Measurements from ENCODE around the gene ECE2.
A peak's percentile ranks its signal among the peaks of the same experiment; 100 is the strongest.

ECE2 gene

GRCh38 chr3:184325715-184326369 lies 50.0 kb downstream of the ECE2 start:
- Histone ChIP-seq H3K36me3 (ENCODE audit: control insufficient read depth, insufficient read depth, low read length) (peaks cover 65% of the 10 kb centered on the region), H3K9ac (ENCODE audit: low read length) (no peak overlapping the region), H3K27me3 (ENCODE audit: control insufficient read depth, insufficient read depth, low read length) (no peaks in the 10 kb centered on the region), H3K4me1 (ENCODE audit: control insufficient read depth, insufficient read depth, low read length) (peaks cover under 1% of the 10 kb centered on the region), H3K9me3 (ENCODE audit: control insufficient read depth, low read length) (no peaks in the 10 kb centered on the region), H3K4me3 (ENCODE audit: low read length) (no peak overlapping the region)

- no peaks in the 10 kb centered on the region for H3K9me3 ChIP-seq (ENCODE audit: control insufficient read depth, low read length)
- H3K4me1 ChIP-seq (ENCODE audit: control insufficient read depth, insufficient read depth, low read length): no peaks in the 10 kb centered on the region
- H3K36me3 ChIP-seq (ENCODE audit: control insufficient read depth, insufficient read depth, low read length): peaks cover 64% of the 10 kb centered on the region
Observed at GRCh38 chr3:184327171-184327570, 51.3 kb downstream of the ECE2 start.

GRCh38 chr3:184328516-184328915 lies 52.7 kb downstream of the ECE2 start:
- Histone ChIP-seq H3K4me1 (ENCODE audit: control insufficient read depth, insufficient read depth, low read length) (no peaks in the 10 kb centered on the region), H3K4me3 (ENCODE audit: low read length) (no peak overlapping the region), H3K9me3 (ENCODE audit: control insufficient read depth, low read length) (no peaks in the 10 kb centered on the region), H3K9ac (ENCODE audit: low read length) (no peak overlapping the region), H3K36me3 (ENCODE audit: control insufficient read depth, insufficient read depth, low read length) (peaks cover 51% of the 10 kb centered on the region), H3K27me3 (ENCODE audit: control insufficient read depth, insufficient read depth, low read length) (no peaks in the 10 kb centered on the region)

More at GRCh38 chr3:184327171-184327570, 51.3 kb downstream of the ECE2 start:
- no peak overlapping the region for H3K9ac ChIP-seq (ENCODE audit: low read length)
- H3K4me3 ChIP-seq (ENCODE audit: low read length): no peak overlapping the region
- no peaks in the 10 kb centered on the region for H3K27me3 ChIP-seq (ENCODE audit: control insufficient read depth, insufficient read depth, low read length)

GRCh38 chr3:184332370-184333090 lies 56.7 kb downstream of the ECE2 start:
- Histone ChIP-seq H3K36me3 (ENCODE audit: control insufficient read depth, insufficient read depth, low read length) (peaks cover 34% of the 10 kb centered on the region), H3K9ac (ENCODE audit: low read length) (no peak overlapping the region), H3K27me3 (ENCODE audit: control insufficient read depth, insufficient read depth, low read length) (no peaks in the 10 kb centered on the region), H3K4me3 (ENCODE audit: low read length) (no peak overlapping the region), H3K9me3 (ENCODE audit: control insufficient read depth, low read length) (no peaks in the 10 kb centered on the region), H3K4me1 (ENCODE audit: control insufficient read depth, insufficient read depth, low read length) (peaks cover 16% of the 10 kb centered on the region)

- Histone ChIP-seq H3K4me1 (ENCODE audit: control insufficient read depth, insufficient read depth, low read length) (peaks cover 19% of the 10 kb centered on the region), H3K4me3 (ENCODE audit: low read length) (no peak overlapping the region), H3K36me3 (ENCODE audit: control insufficient read depth, insufficient read depth, low read length) (peaks cover 28% of the 10 kb centered on the region), H3K27me3 (ENCODE audit: control insufficient read depth, insufficient read depth, low read length) (no peaks in the 10 kb centered on the region), H3K9ac (ENCODE audit: low read length) (no peak overlapping the region), H3K9me3 (ENCODE audit: control insufficient read depth, low read length) (no peaks in the 10 kb centered on the region)
Observed at GRCh38 chr3:184333190-184333589, 57.4 kb downstream of the ECE2 start.

- Histone ChIP-seq H3K9me3 (ENCODE audit: control insufficient read depth, low read length) (no peaks in the 10 kb centered on the region), H3K4me1 (ENCODE audit: control insufficient read depth, insufficient read depth, low read length) (peaks cover 22% of the 10 kb centered on the region), H3K4me3 (ENCODE audit: low read length) (no peak overlapping the region), H3K9ac (ENCODE audit: low read length) (no peak overlapping the region), H3K27me3 (ENCODE audit: control insufficient read depth, insufficient read depth, low read length) (no peaks in the 10 kb centered on the region), H3K36me3 (ENCODE audit: control insufficient read depth, insufficient read depth, low read length) (peaks cover 23% of the 10 kb centered on the region)
Observed at GRCh38 chr3:184333700-184334099, 57.9 kb downstream of the ECE2 start.

GRCh38 chr3:184334470-184335158 lies 58.8 kb downstream of the ECE2 start:
- Histone ChIP-seq H3K27me3 (ENCODE audit: control insufficient read depth, insufficient read depth, low read length) (no peaks in the 10 kb centered on the region), H3K36me3 (ENCODE audit: control insufficient read depth, insufficient read depth, low read length) (peaks cover 19% of the 10 kb centered on the region), H3K4me3 (ENCODE audit: low read length) (no peak overlapping the region), H3K9ac (ENCODE audit: low read length) (no peak overlapping the region), H3K9me3 (ENCODE audit: control insufficient read depth, low read length) (no peaks in the 10 kb centered on the region), H3K4me1 (ENCODE audit: control insufficient read depth, insufficient read depth, low read length) (peaks cover 22% of the 10 kb centered on the region)

GRCh38 chr3:184335291-184335660 lies 59.5 kb downstream of the ECE2 start:
- Histone ChIP-seq H3K27me3 (ENCODE audit: control insufficient read depth, insufficient read depth, low read length) (no peaks in the 10 kb centered on the region), H3K9me3 (ENCODE audit: control insufficient read depth, low read length) (no peaks in the 10 kb centered on the region), H3K4me3 (ENCODE audit: low read length) (peak overlapping the region; percentile 48), H3K36me3 (ENCODE audit: control insufficient read depth, insufficient read depth, low read length) (peaks cover 19% of the 10 kb centered on the region), H3K9ac (ENCODE audit: low read length) (peak overlapping the region; percentile 71), H3K4me1 (ENCODE audit: control insufficient read depth, insufficient read depth, low read length) (peaks cover 22% of the 10 kb centered on the region)

GRCh38 chr3:184335661-184336546 lies 60.1 kb downstream of the ECE2 start:
- H3K4me1 ChIP-seq (ENCODE audit: control insufficient read depth, insufficient read depth, low read length): peaks cover 27% of the 10 kb centered on the region
- peak overlapping the region; percentile 48 for H3K4me3 ChIP-seq (ENCODE audit: low read length)

GRCh38 chr3:184336547-184337398 lies 61.0 kb downstream of the ECE2 start:
- Histone ChIP-seq H3K27me3 (ENCODE audit: control insufficient read depth, insufficient read depth, low read length) (no peaks in the 10 kb centered on the region), H3K4me3 (ENCODE audit: low read length) (peak overlapping the region; percentile 48), H3K9me3 (ENCODE audit: control insufficient read depth, low read length) (no peaks in the 10 kb centered on the region), H3K9ac (ENCODE audit: low read length) (peak overlapping the region; percentile 71), H3K4me1 (ENCODE audit: control insufficient read depth, insufficient read depth, low read length) (peaks cover 36% of the 10 kb centered on the region), H3K36me3 (ENCODE audit: control insufficient read depth, insufficient read depth, low read length) (peaks cover 10% of the 10 kb centered on the region)

More at GRCh38 chr3:184335661-184336546, 60.1 kb downstream of the ECE2 start:
- H3K9ac ChIP-seq (ENCODE audit: low read length): peak overlapping the region; percentile 71
- no peaks in the 10 kb centered on the region for H3K27me3 ChIP-seq (ENCODE audit: control insufficient read depth, insufficient read depth, low read length)
- H3K9me3 ChIP-seq (ENCODE audit: control insufficient read depth, low read length): no peaks in the 10 kb centered on the region
- H3K36me3 ChIP-seq (ENCODE audit: control insufficient read depth, insufficient read depth, low read length): peaks cover 18% of the 10 kb centered on the region

GRCh38 chr3:184337399-184337714 lies 61.5 kb downstream of the ECE2 start, which contains the start of gene FAM131A:
Gene FAM131A (plus strand): TSS chr3:184337600. CDS start chr3:184337631, 31 bp downstream.
- no peaks in the 10 kb centered on the region for H3K9me3 ChIP-seq (ENCODE audit: control insufficient read depth, low read length)
- H3K4me1 ChIP-seq (ENCODE audit: control insufficient read depth, insufficient read depth, low read length): peaks cover 40% of the 10 kb centered on the region
- peak within 1 kb of the TSS; percentile 71 for H3K9ac ChIP-seq (ENCODE audit: low read length)
- H3K27me3 ChIP-seq (ENCODE audit: control insufficient read depth, insufficient read depth, low read length): no peaks in the 10 kb centered on the region
- H3K4me3 ChIP-seq (ENCODE audit: low read length): peak within 1 kb of the TSS; percentile 48
- peaks cover 7% of the 10 kb centered on the region for H3K36me3 ChIP-seq (ENCODE audit: control insufficient read depth, insufficient read depth, low read length)

All from mucosa of stomach (tissue), 1 donor.